ENCODE results near the gene TRPC4. TPM values are rescaled to one million over a fixed set of nuclear protein-coding genes. Genes with fewer than 3 reads are reported as not detected.

TRPC4 gene
- total RNA-seq, 2 experiments from 2014 or later: not detected

DNA sequence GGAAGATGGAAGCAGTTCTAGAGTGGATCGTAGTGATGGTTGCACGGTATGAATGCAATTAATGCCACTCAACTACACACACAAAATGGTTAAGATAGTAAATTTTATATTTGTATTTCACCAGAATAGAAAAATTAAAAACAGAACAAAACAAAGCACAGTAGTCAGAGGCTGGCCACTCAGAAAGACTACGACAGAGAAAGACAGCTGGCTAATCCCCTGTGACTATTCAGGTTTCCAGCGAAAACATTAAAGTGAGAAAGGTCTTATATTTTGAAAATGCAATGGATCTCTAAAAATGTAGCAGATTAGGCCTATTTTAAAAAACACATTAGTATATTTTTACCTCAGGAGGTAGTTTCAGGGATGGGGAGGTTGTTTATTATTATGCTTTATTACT lies 139.7 kb downstream of the TRPC4 start:
- H3K4me1 Mint-ChIP-seq (ENCODE audit: low read depth): no peaks in the 10 kb centered on the region
- CTCF ChIA-PET: no interaction called here
- TF ChIP-seq, protein P1, sequence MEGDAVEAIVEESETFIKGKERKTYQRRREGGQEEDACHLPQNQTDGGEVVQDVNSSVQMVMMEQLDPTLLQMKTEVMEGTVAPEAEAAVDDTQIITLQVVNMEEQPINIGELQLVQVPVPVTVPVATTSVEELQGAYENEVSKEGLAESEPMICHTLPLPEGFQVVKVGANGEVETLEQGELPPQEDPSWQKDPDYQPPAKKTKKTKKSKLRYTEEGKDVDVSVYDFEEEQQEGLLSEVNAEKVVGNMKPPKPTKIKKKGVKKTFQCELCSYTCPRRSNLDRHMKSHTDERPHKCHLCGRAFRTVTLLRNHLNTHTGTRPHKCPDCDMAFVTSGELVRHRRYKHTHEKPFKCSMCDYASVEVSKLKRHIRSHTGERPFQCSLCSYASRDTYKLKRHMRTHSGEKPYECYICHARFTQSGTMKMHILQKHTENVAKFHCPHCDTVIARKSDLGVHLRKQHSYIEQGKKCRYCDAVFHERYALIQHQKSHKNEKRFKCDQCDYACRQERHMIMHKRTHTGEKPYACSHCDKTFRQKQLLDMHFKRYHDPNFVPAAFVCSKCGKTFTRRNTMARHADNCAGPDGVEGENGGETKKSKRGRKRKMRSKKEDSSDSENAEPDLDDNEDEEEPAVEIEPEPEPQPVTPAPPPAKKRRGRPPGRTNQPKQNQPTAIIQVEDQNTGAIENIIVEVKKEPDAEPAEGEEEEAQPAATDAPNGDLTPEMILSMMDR (IDR thresholded peaks at IDR 0.05): no peak
- no peak overlapping the region for H3K4me3 Mint-ChIP-seq
- no peak for ATAC-seq
- no peaks in the 10 kb centered on the region for H3K27me3 Mint-ChIP-seq
- intact Hi-C loops (cut with micrococcal nuclease): no loop called here
- H3K36me3 Mint-ChIP-seq (ENCODE audit: low read depth): no peaks in the 10 kb centered on the region
- H3K27ac Mint-ChIP-seq: no peak overlapping the region
- peaks cover 9% of the 10 kb centered on the region for H3K9me3 Mint-ChIP-seq
- no peak for DNase-seq
- POLR2A ChIA-PET: no interaction called here

DNA sequence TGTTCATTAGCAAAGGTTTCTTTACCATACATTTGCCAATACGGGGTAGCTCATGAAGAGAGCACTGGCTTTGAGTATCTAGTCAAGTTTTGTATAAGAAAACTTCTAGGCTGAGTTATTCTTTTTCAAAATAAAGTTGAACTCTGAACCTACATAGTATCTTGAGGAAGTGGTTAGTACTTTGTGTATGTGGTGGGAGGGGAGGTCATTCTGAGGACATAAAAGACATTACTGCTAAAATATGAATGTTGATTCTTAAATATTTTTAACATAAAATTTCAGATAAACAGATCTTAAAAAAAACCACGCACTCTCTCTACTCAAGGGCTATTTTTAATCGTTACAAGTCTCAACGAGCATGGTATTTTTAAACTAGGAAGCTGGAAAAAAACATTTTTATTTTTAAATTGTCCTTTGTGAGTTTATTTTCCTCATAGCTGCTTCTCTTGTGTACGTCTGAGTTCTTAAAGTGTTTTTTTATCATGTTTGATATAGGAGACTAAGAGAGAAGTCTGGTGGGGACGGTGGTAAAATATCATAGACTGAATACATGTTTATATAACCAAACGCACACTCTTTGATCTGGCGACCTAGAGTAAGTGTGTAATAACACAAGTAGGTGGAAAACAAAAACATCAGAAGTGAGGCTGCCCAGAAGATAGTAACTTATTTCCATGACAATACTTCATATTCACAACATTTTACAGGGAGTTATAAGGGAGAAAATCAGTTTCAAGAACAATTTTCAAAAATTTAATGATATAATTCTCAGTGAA lies 153.0 kb downstream of the TRPC4 start:
- intact Hi-C loops (cut with micrococcal nuclease): no loop called here

GRCh38 chr13:37715606-37716015 lies 154.0 kb downstream of the TRPC4 start:
- Mint-ChIP-seq H3K9me3 (peaks cover 1% of the 10 kb centered on the region), H3K4me3 (no peak overlapping the region), H3K4me1 (ENCODE audit: low read depth) (no peaks in the 10 kb centered on the region), H3K27me3 (no peaks in the 10 kb centered on the region), H3K36me3 (ENCODE audit: low read depth) (no peaks in the 10 kb centered on the region), H3K27ac (no peak overlapping the region)
- DNase-seq: no peak
- CTCF ChIA-PET: no interaction called here
- POLR2A ChIA-PET: no interaction called here
- TF ChIP-seq, protein P1 (IDR thresholded peaks at IDR 0.05): no peak
- intact Hi-C loops (cut with micrococcal nuclease): no loop called here
- ATAC-seq: no peak

More for the DNA sequence above, 153.0 kb downstream of the TRPC4 start:
- CTCF ChIA-PET: no interaction called here
- H3K9me3 Mint-ChIP-seq: peaks cover 1% of the 10 kb centered on the region
- no peak for ATAC-seq
- no peak overlapping the region for H3K27ac Mint-ChIP-seq
- no peaks in the 10 kb centered on the region for H3K27me3 Mint-ChIP-seq
- TF ChIP-seq, protein P1 (IDR thresholded peaks at IDR 0.05): no peak
- DNase-seq: no peak
- no peaks in the 10 kb centered on the region for H3K36me3 Mint-ChIP-seq (ENCODE audit: low read depth)
- H3K4me1 Mint-ChIP-seq (ENCODE audit: low read depth): no peaks in the 10 kb centered on the region
- POLR2A ChIA-PET: interaction anchor here (0.6 kb wide), 1 partner anchor 18 kb away, joined by 3 read pairs; no protein-coding TSS in a partner anchor
- no peak overlapping the region for H3K4me3 Mint-ChIP-seq

DNA sequence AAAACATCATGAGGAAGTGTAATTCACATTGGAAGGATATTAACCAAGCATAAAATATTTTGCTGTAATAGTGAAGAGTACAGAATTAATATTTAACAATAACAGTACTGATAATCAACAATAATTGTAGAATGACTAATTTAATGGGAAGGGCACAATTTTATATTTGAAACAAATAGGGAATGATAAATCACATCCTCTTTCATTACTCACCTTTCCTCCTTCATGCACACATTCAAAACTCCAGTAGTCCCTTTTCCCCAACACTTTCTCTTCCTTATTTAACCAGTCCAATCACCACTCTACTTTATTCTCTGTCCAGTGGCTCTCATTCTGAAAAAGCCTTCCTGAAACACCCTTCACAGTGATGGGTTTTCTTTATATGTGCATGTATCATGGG lies 160.3 kb downstream of the TRPC4 start:
- no peaks in the 10 kb centered on the region for H3K9me3 Mint-ChIP-seq
- CTCF ChIA-PET: no interaction called here
- no peaks in the 10 kb centered on the region for H3K4me1 Mint-ChIP-seq (ENCODE audit: low read depth)
- no peak for ATAC-seq
- H3K27ac Mint-ChIP-seq: no peak overlapping the region
- no peak overlapping the region for H3K4me3 Mint-ChIP-seq
- TF ChIP-seq, protein P1 (IDR thresholded peaks at IDR 0.05): no peak
- no peak for DNase-seq
- POLR2A ChIA-PET: no interaction called here
- intact Hi-C loops (cut with micrococcal nuclease): no loop called here
- H3K27me3 Mint-ChIP-seq: no peaks in the 10 kb centered on the region
- no peaks in the 10 kb centered on the region for H3K36me3 Mint-ChIP-seq (ENCODE audit: low read depth)

- Mint-ChIP-seq H3K9me3 (no peaks in the 10 kb centered on the region), H3K36me3 (ENCODE audit: low read depth) (no peaks in the 10 kb centered on the region), H3K4me1 (ENCODE audit: low read depth) (no peaks in the 10 kb centered on the region), H3K27me3 (no peaks in the 10 kb centered on the region), H3K27ac (no peak overlapping the region), H3K4me3 (no peak overlapping the region)
- DNase-seq (no peak), ATAC-seq (no peak)
- POLR2A ChIA-PET: no interaction called here
- intact Hi-C loops (cut with micrococcal nuclease): no loop called here
- TF ChIP-seq, protein P1 (IDR thresholded peaks at IDR 0.05): no peak
- CTCF ChIA-PET: no interaction called here
Observed at GRCh38 chr13:37707739-37708500, 161.7 kb downstream of the TRPC4 start.
